Measurements from ENCODE around the gene SMC4. TPM values are rescaled to one million over a fixed set of nuclear protein-coding genes. Genes with fewer than 3 reads are reported as not detected.
"Not testable (repeated sequence)": the region's sequence is repeated elsewhere in the genome, so short reads cannot be mapped to it uniquely, and the experiment has no call there.

SMC4 gene
- total and polyA plus RNA-seq, 9 donors, result 45.6 to 84.3 (median 66.6) TPM

DNA sequence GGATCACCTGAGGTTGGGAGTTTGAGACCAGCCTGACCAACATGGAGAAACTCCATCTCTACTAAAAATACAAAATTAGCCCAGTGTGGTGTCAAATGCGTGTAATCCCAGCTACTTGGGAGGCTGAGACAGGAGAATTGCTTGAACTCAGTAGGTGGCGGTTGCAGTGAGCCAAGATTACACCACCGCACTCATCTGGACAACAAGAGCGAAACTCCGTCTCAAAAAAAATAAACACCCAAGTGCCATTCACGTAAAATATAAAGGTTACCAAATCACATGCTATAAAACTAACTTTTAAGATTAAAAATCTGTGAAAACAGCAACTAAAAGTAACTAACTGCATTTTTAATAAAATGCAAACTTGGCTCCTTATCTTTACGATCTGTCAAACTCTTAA lies 41.2 kb downstream of the SMC4 start:
- Histone ChIP-seq H3K27me3 (ENCODE audit: control insufficient read depth, insufficient read depth, low read length) (no peaks in the 10 kb centered on the region), H3K27ac (ENCODE audit: low read length) (no peak overlapping the region), H3K4me1 (ENCODE audit: control insufficient read depth, insufficient read depth, low read length) (no peaks in the 10 kb centered on the region), H3K4me3 (ENCODE audit: low read length) (no peak overlapping the region), H3K9me3 (replicated peaks; ENCODE audit: control insufficient read depth, low read depth, low read length) (peaks cover 3% of the 10 kb centered on the region), H3K36me3 (ENCODE audit: control insufficient read depth, insufficient read depth, low read length) (peaks cover 17% of the 10 kb centered on the region)
- 100% methylated on average over 3 of the region's 7 CpGs for WGBS (ENCODE audit: insufficient coverage)
- no peak for DNase-seq

DNA sequence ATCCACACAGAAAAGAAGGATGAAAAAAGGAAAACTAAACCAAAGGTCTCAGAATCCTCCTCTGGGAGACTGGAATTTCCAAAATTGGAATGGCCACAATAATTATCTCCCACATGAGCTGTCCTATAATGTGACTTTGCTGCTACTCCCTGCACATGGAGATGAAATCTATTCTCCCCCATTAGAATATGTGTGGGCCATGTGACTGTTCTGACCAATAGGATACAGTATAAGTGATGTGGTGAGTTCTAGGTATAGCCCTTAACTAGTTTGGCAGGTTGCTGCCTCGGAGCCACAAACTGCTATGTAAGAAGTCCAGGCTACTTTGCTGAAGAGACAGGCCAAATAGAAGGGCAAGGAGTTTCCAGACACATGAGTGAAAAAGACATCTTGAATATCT lies 45.0 kb downstream of the SMC4 start:
- 100% methylated on average over 1 of the region's 1 CpG for WGBS (ENCODE audit: insufficient coverage)
- peaks cover 8% of the 10 kb centered on the region for H3K36me3 ChIP-seq (ENCODE audit: control insufficient read depth, insufficient read depth, low read length)
- H3K4me3 ChIP-seq (ENCODE audit: low read length), result no peak overlapping the region
- H3K27ac ChIP-seq (ENCODE audit: low read length), result no peak overlapping the region
- peaks cover 3% of the 10 kb centered on the region for H3K9me3 ChIP-seq (replicated peaks; ENCODE audit: control insufficient read depth, low read depth, low read length)
- no peak for DNase-seq
- no peaks in the 10 kb centered on the region for H3K27me3 ChIP-seq (ENCODE audit: control insufficient read depth, insufficient read depth, low read length)
- no peaks in the 10 kb centered on the region for H3K4me1 ChIP-seq (ENCODE audit: control insufficient read depth, insufficient read depth, low read length)

DNA sequence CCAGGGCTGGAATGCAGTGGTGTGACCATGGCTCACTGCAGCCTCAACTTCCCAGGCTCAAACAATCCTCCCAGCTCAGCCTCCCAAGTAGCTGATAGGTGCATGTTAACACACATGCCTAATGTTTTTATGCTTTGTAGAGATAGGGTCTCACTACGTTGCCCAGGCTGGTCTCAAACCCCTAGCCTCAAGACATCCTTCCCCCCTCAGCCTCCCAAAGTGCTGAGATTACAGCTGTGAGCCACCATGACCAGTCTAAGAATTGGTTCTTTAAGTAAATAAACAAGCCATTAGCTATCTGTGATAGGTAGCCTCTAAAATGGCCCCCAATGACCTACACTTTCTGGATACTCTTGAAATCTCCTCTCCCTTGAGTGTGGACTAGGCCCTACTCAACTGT lies 46.4 kb downstream of the SMC4 start:
- Histone ChIP-seq H3K4me3 (ENCODE audit: low read length) (no peak overlapping the region), H3K36me3 (ENCODE audit: control insufficient read depth, insufficient read depth, low read length) (peaks cover 8% of the 10 kb centered on the region), H3K27me3 (ENCODE audit: control insufficient read depth, insufficient read depth, low read length) (peaks cover 2% of the 10 kb centered on the region), H3K9me3 (replicated peaks; ENCODE audit: control insufficient read depth, low read depth, low read length) (peaks cover 3% of the 10 kb centered on the region), H3K27ac (ENCODE audit: low read length) (no peak overlapping the region), H3K4me1 (ENCODE audit: control insufficient read depth, insufficient read depth, low read length) (peaks cover 8% of the 10 kb centered on the region)
- no peak for DNase-seq
- no CpG with 5 or more reads among the region's 1 CpG for WGBS (ENCODE audit: insufficient coverage)

DNA sequence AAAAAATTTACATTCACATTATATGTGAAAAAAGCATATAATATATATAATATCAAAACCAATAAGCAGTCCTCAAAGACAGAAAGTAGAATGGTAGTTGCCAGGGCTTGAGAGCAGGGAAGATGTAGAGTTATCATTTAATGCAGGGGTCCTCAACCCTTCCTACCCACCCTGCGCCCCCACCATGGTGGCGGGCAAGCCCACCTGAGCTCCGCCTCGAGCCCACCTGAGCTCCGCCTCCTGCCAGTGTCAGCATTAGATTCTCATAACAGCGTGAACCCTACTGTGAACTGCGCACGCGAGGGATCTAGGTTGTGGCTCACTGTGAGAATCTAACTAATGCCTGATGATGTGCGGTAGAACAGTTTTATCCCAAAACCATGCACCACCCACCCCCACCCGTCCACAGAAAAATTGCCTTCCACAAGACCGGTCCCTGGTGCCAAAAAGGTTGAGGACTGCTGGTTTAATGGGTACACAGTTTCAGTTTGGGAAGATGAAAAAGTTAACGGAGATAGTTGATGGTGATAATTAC lies 47.1 kb downstream of the SMC4 start:
- 91% methylated on average over 8 of the region's 13 CpGs for WGBS (ENCODE audit: insufficient coverage)
- Histone ChIP-seq H3K9me3 (replicated peaks; ENCODE audit: control insufficient read depth, low read depth, low read length) (peaks cover 3% of the 10 kb centered on the region), H3K27ac (ENCODE audit: low read length) (no peak overlapping the region), H3K27me3 (ENCODE audit: control insufficient read depth, insufficient read depth, low read length) (peaks cover 2% of the 10 kb centered on the region), H3K4me1 (ENCODE audit: control insufficient read depth, insufficient read depth, low read length) (peaks cover 8% of the 10 kb centered on the region), H3K36me3 (ENCODE audit: control insufficient read depth, insufficient read depth, low read length) (peaks cover 8% of the 10 kb centered on the region), H3K4me3 (ENCODE audit: low read length) (no peak overlapping the region)
- no peak for DNase-seq

DNA sequence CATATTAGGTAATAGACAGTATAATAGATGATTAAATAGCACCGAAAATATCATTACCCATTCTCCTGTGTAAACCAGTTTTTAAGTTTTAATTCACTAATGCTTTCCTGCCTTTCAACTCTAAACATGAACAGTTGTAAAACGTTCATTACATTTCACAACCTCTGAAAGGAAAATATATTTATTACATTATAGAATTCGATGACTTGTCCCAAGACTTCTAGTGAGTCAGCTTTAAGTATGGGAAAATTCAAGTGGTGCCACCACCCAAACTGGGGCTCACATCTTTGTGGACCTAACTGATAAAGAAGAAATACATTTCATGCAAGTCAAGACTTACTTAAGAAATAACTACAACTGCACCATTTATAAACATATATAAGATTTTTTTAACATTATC lies 48.1 kb downstream of the SMC4 start:
- no CpG with 5 or more reads among the region's 3 CpGs for WGBS (ENCODE audit: insufficient coverage)
- H3K4me1 ChIP-seq (ENCODE audit: control insufficient read depth, insufficient read depth, low read length), result peaks cover 8% of the 10 kb centered on the region
- DNase-seq, result no peak
- no peak overlapping the region for H3K27ac ChIP-seq (ENCODE audit: low read length)
- no peak overlapping the region for H3K4me3 ChIP-seq (ENCODE audit: low read length)
- H3K27me3 ChIP-seq (ENCODE audit: control insufficient read depth, insufficient read depth, low read length), result peaks cover 2% of the 10 kb centered on the region
- peaks cover 8% of the 10 kb centered on the region for H3K36me3 ChIP-seq (ENCODE audit: control insufficient read depth, insufficient read depth, low read length)
- peaks cover 3% of the 10 kb centered on the region for H3K9me3 ChIP-seq (replicated peaks; ENCODE audit: control insufficient read depth, low read depth, low read length)

DNA sequence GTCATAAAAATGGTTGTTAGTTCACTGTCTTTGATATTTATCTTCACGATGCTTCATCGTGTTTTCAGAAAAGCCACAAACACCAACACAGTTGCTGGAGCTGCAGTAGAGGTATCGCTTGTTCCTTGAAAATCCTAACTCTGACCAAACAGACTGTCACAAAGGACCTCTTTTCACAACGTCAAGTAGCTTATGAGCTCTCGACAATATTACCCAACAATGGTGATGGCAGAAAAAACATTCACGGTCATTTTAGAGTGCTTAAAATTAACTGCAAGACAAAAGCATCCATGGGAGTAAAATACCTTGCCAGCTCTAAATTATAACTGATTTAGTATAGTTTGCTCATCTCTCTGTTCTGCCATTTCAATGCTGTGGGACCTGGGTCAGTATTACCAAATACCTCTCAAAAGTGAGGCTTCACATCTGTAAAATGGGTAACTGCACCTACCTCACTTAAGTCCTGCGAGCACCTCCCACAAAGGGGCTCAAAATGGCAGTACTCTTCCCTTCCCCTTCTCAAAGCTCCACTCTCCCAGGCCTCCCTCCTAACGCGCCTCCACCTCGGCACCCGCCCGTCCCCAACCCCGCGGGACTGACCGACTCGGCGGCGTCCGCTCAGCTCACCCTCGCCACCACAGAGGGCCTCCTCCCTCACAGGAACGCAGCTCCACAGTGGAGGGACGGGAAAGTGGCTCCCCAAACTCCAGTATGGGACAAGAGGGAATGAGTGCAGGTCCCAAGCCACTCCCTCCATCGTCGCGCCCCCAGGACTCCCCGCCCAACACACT lies 49.6 kb downstream of the SMC4 start:
- DNase-seq, result peak; percentile 67

DNA sequence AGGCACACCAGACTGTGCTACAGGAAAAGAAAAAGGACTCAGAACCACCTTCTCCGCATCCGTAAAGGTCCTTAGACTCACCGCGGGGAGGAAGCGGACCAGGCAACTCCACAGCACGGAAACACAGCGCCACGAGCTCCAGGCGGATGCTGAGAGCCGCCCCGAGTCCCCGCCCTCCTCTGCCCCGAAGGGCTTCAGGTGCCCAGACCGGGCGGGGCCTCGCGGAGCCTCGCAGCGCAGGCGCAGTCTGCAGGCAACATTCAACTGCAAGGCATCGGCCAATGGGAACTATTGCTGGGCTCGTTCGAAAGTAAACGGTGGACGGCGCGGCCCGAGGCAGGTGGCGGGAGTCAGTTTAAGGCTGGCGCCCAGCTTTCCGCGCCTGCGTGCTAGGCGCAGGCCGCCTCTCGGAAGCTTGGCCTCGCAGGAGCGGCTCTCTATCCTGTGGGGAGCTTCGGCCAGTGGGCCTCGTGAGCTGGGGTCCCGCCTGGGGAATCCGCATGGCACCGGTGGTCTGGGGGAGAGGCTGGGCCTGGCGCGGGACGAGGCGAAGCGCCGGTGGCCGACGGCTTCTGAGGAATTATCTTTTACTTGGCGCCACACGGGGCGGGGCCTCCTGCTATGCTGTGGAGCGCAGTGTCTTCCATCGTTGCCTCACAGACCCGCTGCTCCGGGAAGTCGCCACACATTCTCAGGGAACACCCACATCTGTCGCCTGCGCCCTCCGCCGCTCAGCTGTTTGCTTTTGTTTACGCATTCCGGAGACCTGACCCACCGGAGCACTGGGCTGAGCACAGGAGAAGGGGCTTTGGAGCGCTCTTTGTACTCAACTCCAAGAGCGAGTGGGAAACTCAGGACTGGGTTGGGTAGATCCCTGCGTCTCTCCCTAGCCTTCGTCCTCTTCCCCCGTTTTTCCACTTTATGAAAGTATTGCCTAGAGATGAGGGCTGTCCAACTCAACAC lies 50.5 kb downstream of the SMC4 start, which contains the start of gene TRIM59:
Gene TRIM59 (minus strand): TSS at position 151 of the 963 bp plus-strand sequence. CDS start 10,603 bp downstream, outside the sequence.
- peak; percentile 97 for DNase-seq
- peaks cover 5% of the 10 kb centered on the region for H3K36me3 ChIP-seq (ENCODE audit: control insufficient read depth, insufficient read depth, low read length)
- peak within 1 kb of the TSS; percentile 80 for H3K4me3 ChIP-seq (ENCODE audit: low read length)
- peaks cover 2% of the 10 kb centered on the region for H3K27me3 ChIP-seq (ENCODE audit: control insufficient read depth, insufficient read depth, low read length)
- 2% methylated on average over 64 of the region's 71 CpGs for WGBS (ENCODE audit: insufficient coverage)
- peaks cover 8% of the 10 kb centered on the region for H3K4me1 ChIP-seq (ENCODE audit: control insufficient read depth, insufficient read depth, low read length)
- H3K9me3 ChIP-seq (replicated peaks; ENCODE audit: control insufficient read depth, low read depth, low read length), result no peaks in the 10 kb centered on the region
- H3K27ac ChIP-seq (ENCODE audit: low read length), result peak within 1 kb of the TSS; percentile 94

More for the DNA sequence above, 49.6 kb downstream of the SMC4 start:
- H3K36me3 ChIP-seq (ENCODE audit: control insufficient read depth, insufficient read depth, low read length), result peaks cover 8% of the 10 kb centered on the region
- peak overlapping the region; percentile 80 for H3K4me3 ChIP-seq (ENCODE audit: low read length)
- 0% methylated on average over 12 of the region's 26 CpGs for WGBS (ENCODE audit: insufficient coverage)
- peaks cover 8% of the 10 kb centered on the region for H3K4me1 ChIP-seq (ENCODE audit: control insufficient read depth, insufficient read depth, low read length)
- H3K9me3 ChIP-seq (replicated peaks; ENCODE audit: control insufficient read depth, low read depth, low read length), result peaks cover 3% of the 10 kb centered on the region
- H3K27me3 ChIP-seq (ENCODE audit: control insufficient read depth, insufficient read depth, low read length), result peaks cover 2% of the 10 kb centered on the region
- peak overlapping the region; percentile 94 for H3K27ac ChIP-seq (ENCODE audit: low read length)

DNA sequence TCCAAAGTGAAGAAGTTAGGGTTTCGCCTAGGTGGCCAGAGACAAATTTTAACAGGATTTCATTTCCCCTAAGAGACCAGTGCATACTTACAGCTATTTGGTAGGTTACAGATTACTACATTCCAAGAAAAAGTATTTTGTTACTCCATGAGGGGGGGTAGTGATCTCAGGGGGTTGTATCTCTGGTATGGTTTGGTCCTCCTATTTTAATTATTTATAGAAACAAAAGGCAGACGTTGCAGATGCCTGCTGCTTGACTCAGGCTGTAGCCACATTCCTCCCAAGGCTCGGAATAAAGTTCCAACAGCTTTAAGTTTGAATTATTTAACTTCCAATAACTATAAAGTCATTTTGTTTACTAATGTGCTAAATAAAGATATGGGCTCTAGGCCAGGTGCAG lies 51.4 kb downstream of the SMC4 start:
- Histone ChIP-seq H3K27ac (ENCODE audit: low read length) (peak overlapping the region; percentile 94), H3K27me3 (ENCODE audit: control insufficient read depth, insufficient read depth, low read length) (peaks cover 2% of the 10 kb centered on the region), H3K36me3 (ENCODE audit: control insufficient read depth, insufficient read depth, low read length) (peaks cover 2% of the 10 kb centered on the region), H3K9me3 (replicated peaks; ENCODE audit: control insufficient read depth, low read depth, low read length) (no peaks in the 10 kb centered on the region), H3K4me1 (ENCODE audit: control insufficient read depth, insufficient read depth, low read length) (peaks cover 8% of the 10 kb centered on the region), H3K4me3 (ENCODE audit: low read length) (no peak overlapping the region)
- peak; percentile 24 for DNase-seq
- no CpG with 5 or more reads among the region's 3 CpGs for WGBS (ENCODE audit: insufficient coverage)

DNA sequence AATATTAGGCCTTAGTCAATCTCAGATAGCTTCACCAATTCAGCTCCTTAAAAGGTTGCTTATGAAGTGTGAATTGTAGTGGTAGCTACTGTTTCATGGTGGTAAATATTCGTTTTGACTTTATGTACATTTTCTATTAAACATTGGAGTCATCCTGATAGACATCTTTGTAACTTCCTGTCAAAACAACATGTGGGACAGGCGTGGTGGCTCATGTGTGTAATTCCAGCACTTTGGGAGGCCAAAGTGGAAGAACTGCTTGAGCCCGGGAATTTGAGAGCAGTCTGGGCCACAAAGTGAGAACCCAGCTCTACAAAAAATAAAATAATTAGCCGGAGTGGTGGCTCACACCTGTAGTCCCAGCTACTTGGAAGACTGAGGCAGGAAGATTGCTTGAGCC lies 52.2 kb downstream of the SMC4 start:
- DNase-seq, result no peak
- H3K9me3 ChIP-seq (replicated peaks; ENCODE audit: control insufficient read depth, low read depth, low read length), result no peaks in the 10 kb centered on the region
- no peak overlapping the region for H3K4me3 ChIP-seq (ENCODE audit: low read length)
- H3K27me3 ChIP-seq (ENCODE audit: control insufficient read depth, insufficient read depth, low read length), result peaks cover 2% of the 10 kb centered on the region
- H3K27ac ChIP-seq (ENCODE audit: low read length), result no peak overlapping the region
- WGBS (ENCODE audit: insufficient coverage), result 80% methylated on average over 2 of the region's 4 CpGs
- H3K4me1 ChIP-seq (ENCODE audit: control insufficient read depth, insufficient read depth, low read length), result peaks cover 8% of the 10 kb centered on the region
- H3K36me3 ChIP-seq (ENCODE audit: control insufficient read depth, insufficient read depth, low read length), result peaks cover 2% of the 10 kb centered on the region

DNA sequence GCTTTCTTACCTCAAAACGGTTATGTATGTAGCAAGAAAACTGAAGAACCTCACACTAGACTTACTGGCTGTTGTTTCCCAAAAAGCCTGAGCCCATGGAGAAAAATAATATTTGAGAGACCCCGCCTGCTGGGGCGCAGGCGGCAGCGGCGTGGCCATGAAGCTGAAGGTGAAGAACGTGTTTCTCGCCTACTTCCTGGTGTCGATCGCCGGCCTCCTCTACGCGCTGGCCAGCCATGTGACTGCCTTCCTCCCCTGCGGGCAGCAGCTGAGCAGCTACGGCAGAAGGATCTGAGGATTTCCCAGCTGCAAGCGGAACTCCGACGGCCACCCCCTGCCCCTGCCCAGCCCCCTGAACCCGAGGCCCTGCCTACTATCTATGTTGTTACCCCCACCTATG lies 52.8 kb downstream of the SMC4 start:
- DNase-seq; H3K36me3 ChIP-seq (ENCODE audit: control insufficient read depth, insufficient read depth, low read length); H3K4me3 ChIP-seq (ENCODE audit: low read length); H3K9me3 ChIP-seq (replicated peaks; ENCODE audit: control insufficient read depth, low read depth, low read length); H3K27ac ChIP-seq (ENCODE audit: low read length); H3K27me3 ChIP-seq (ENCODE audit: control insufficient read depth, insufficient read depth, low read length); H3K4me1 ChIP-seq (ENCODE audit: control insufficient read depth, insufficient read depth, low read length): not testable (repeated sequence)
- WGBS (ENCODE audit: insufficient coverage), result 88% methylated on average over 15 of the region's 19 CpGs

Measured in muscle of leg (tissue), 11 donors.